ENCODE measurements around the gene MED12L. TPM values are rescaled to one million over a fixed set of nuclear protein-coding genes. Genes with fewer than 3 reads are reported as not detected.

The MED12L gene
- total RNA-seq, 4 donors from 2014 or later = 1.6 to 23.7 (median 4.0) TPM

GRCh38 chr3:151174351-151174750, 88.9 kb downstream of the MED12L start:
- no peak for DNase-seq
- no peaks in the 10 kb centered on the region for H3K9me3 ChIP-seq
- H3K27me3 ChIP-seq = no peaks in the 10 kb centered on the region
- no peak overlapping the region for H3K27ac ChIP-seq
- H3K4me3 ChIP-seq (replicated peaks in 1 of 3) = no peak overlapping the region
- H3K36me3 ChIP-seq = no peaks in the 10 kb centered on the region
- H3K4me1 ChIP-seq = no peaks in the 10 kb centered on the region
- intact Hi-C loops (cut with DNase I) = no loop called here
- no peak for TF ChIP-seq CTCF (IDR thresholded peaks at IDR 0.05)
- TF ChIP-seq POLR2A (IDR thresholded peaks at IDR 0.05) = no peak
- 80 to 81% methylated on average over 2 of the region's 2 CpGs for WGBS, 2 donors

- Histone ChIP-seq H3K27ac (no peak overlapping the region), H3K9me3 (no peaks in the 10 kb centered on the region), H3K27me3 (no peaks in the 10 kb centered on the region), H3K4me3 (replicated peaks in 1 of 3) (no peak overlapping the region), H3K4me1 (no peaks in the 10 kb centered on the region), H3K36me3 (no peaks in the 10 kb centered on the region)
- DNase-seq = no peak
- intact Hi-C loops (cut with DNase I) = no loop called here
- TF ChIP-seq CTCF (IDR thresholded peaks at IDR 0.05) (no peak), POLR2A (IDR thresholded peaks at IDR 0.05) (no peak)
- 94 to 97% methylated on average over 2 of the region's 2 CpGs for WGBS, 2 donors
Observed at GRCh38 chr3:151175952-151176351, 90.5 kb downstream of the MED12L start.

GRCh38 chr3:151178208-151178845, 92.9 kb downstream of the MED12L start:
- TF ChIP-seq POLR2A (IDR thresholded peaks at IDR 0.05) = no peak
- no peak for TF ChIP-seq CTCF (IDR thresholded peaks at IDR 0.05)
- no peaks in the 10 kb centered on the region for H3K36me3 ChIP-seq
- WGBS, 2 donors = 86 to 96% methylated on average over 2 of the region's 2 CpGs

GRCh38 chr3:151182349-151183079, 97.0 kb downstream of the MED12L start:
- Histone ChIP-seq H3K27ac (no peak overlapping the region), H3K27me3 (no peaks in the 10 kb centered on the region), H3K9me3 (no peaks in the 10 kb centered on the region), H3K4me3 (replicated peaks in 1 of 3) (no peak overlapping the region), H3K4me1 (no peaks in the 10 kb centered on the region), H3K36me3 (no peaks in the 10 kb centered on the region)
- TF ChIP-seq POLR2A (IDR thresholded peaks at IDR 0.05) (no peak), CTCF (IDR thresholded peaks at IDR 0.05) (no peak)
- WGBS, 2 donors = 66 to 78% methylated on average over 5 of the region's 5 CpGs
- intact Hi-C loops (cut with DNase I) = no loop called here
- no peak for DNase-seq

More at GRCh38 chr3:151178208-151178845, 92.9 kb downstream of the MED12L start:
- Histone ChIP-seq H3K4me3 (replicated peaks in 1 of 3) (no peak overlapping the region), H3K4me1 (no peaks in the 10 kb centered on the region), H3K27ac (no peak overlapping the region), H3K9me3 (no peaks in the 10 kb centered on the region), H3K27me3 (no peaks in the 10 kb centered on the region)
- intact Hi-C loops (cut with DNase I) = no loop called here
- DNase-seq = no peak

GRCh38 chr3:151183265-151183671, 97.8 kb downstream of the MED12L start:
- no peak for DNase-seq
- Histone ChIP-seq H3K4me3 (replicated peaks in 1 of 3) (no peak overlapping the region), H3K4me1 (no peaks in the 10 kb centered on the region), H3K9me3 (no peaks in the 10 kb centered on the region), H3K27me3 (no peaks in the 10 kb centered on the region), H3K27ac (no peak overlapping the region), H3K36me3 (no peaks in the 10 kb centered on the region)
- WGBS, 2 donors = 66 to 74% methylated on average over 5 of the region's 5 CpGs
- intact Hi-C loops (cut with DNase I) = no loop called here
- TF ChIP-seq CTCF (IDR thresholded peaks at IDR 0.05) (no peak), POLR2A (IDR thresholded peaks at IDR 0.05) (no peak)

All from thyroid gland (tissue), 4 donors.